ENCODE data around the gene RINL.

DNA sequence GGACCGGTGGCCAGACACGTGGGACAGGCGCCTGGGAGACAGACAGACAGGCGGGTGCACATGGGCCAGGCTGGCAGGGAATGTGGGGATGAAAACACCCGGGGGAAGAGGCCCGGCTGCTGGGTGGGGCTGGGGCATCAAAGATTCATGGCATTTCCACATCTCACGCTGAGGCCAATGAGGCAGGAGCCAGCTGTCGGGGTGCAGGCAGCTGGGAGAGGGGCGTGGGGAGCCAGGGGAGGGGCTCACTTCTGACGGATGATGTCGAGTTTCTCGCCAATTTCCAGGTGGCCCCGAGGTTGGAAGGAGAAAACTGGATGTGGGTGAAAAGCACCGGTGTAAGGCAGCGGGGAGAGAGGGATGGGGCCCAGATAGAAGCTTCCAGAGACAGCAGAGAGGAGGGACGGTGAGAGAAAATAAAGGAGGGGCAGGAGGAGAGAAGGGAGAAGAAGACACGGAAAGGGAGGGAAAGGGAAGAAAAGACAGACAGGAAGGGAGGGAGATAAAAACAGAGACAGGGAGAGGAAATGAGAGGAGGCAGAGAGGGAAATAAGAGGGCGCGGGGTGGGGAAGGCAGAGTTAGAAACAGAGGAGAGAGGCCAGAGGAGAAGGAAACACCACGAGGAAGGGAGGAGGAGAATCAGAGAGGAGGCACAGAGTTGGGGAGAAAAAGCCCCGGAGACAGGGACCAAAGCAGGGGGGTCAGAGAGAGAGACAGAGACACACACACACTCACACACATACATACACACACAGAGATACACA is 41.9 kb upstream of the RINL start:
- TF ChIP-seq GATA3 (IDR thresholded peaks at IDR 0.05; ENCODE audit: low read depth, low read length), result no peak
- no peak for TF ChIP-seq GATA2 (IDR thresholded peaks at IDR 0.05; ENCODE audit: low read depth, low read length)

Measured in SH-SY5Y (cell line).